Measurements from ENCODE around the gene NCOA7. TPM values are rescaled to one million over a fixed set of nuclear protein-coding genes. Genes with fewer than 3 reads are reported as not detected.

Gene NCOA7
- total RNA-seq, 4 donors from 2014 or later: 16.7 to 28.3 (median 21.2) TPM

GRCh38 chr6:125751334-125751916, 39.3 kb upstream of the NCOA7 start:
- H3K4me3 ChIP-seq: no peak overlapping the region
- intact Hi-C loops (cut with DNase I; ENCODE audit: low total_unique reads) (no loop called here), in situ Hi-C loops (cut with MboI; ENCODE audit: low pct_ligation_motif_present in 1 of 4, low pct_unique_long_range_greater_than_20kb in 1 of 4, low sequenced_read_pairs in 3 of 4) (loop anchor here in 3 of 4 donors (25.0 kb wide), 2 partner anchors 564 to 589 kb away; partner anchors contain the start of gene TPD52L1 (in 2 of the 3))
- DNase-seq: no peak
- H3K27me3 ChIP-seq: peaks cover 90% of the 10 kb centered on the region
- no peak overlapping the region for H3K27ac ChIP-seq
- peaks cover 13 to 44% (median 27%) of the 10 kb centered on the region in 4 donors for H3K4me1 ChIP-seq
- H3K36me3 ChIP-seq: no peaks in the 10 kb centered on the region
- no peaks in the 10 kb centered on the region for H3K9me3 ChIP-seq
- WGBS, 2 donors (ENCODE audit: low coverage in 1 of 2): 37 to 44% methylated on average over 6 of the region's 6 CpGs
- no peak for TF ChIP-seq POLR2A (IDR thresholded peaks at IDR 0.05)
- no peak for TF ChIP-seq EP300 (IDR thresholded peaks at IDR 0.05; ENCODE audit: low read depth)
- no peak for TF ChIP-seq POLR2AphosphoS5 (IDR thresholded peaks at IDR 0.05)
- TF ChIP-seq CTCF (IDR thresholded peaks at IDR 0.05): no peak

GRCh38 chr6:125752773-125753172, 38.0 kb upstream of the NCOA7 start:
- H3K27ac ChIP-seq: no peak overlapping the region
- H3K4me1 ChIP-seq: peaks cover 10 to 31% (median 19%) of the 10 kb centered on the region in 4 donors
- in situ Hi-C loops (cut with MboI; ENCODE audit: low pct_ligation_motif_present in 1 of 4, low pct_unique_long_range_greater_than_20kb in 1 of 4, low sequenced_read_pairs in 3 of 4) (loop anchor here in 3 of 4 donors (25.0 kb wide), 2 partner anchors 565 to 590 kb away; partner anchors contain the start of gene TPD52L1 (in 2 of the 3)), intact Hi-C loops (cut with DNase I; ENCODE audit: low total_unique reads) (no loop called here)
- no peaks in the 10 kb centered on the region for H3K9me3 ChIP-seq
- H3K4me3 ChIP-seq: no peak overlapping the region
- DNase-seq: no peak
- WGBS, 2 donors (ENCODE audit: low coverage in 1 of 2): 73 to 88% methylated on average over 2 of the region's 2 CpGs
- TF ChIP-seq POLR2A (IDR thresholded peaks at IDR 0.05) (no peak), POLR2AphosphoS5 (IDR thresholded peaks at IDR 0.05) (no peak), EP300 (IDR thresholded peaks at IDR 0.05; ENCODE audit: low read depth) (no peak), CTCF (IDR thresholded peaks at IDR 0.05) (no peak)
- peaks cover 87% of the 10 kb centered on the region for H3K27me3 ChIP-seq
- H3K36me3 ChIP-seq: no peaks in the 10 kb centered on the region

- Histone ChIP-seq H3K4me3 (no peak overlapping the region), H3K27ac (no peak overlapping the region), H3K9me3 (no peaks in the 10 kb centered on the region), H3K27me3 (peaks cover 86% of the 10 kb centered on the region), H3K4me1 (peaks cover 6 to 25% (median 14%) of the 10 kb centered on the region in 4 donors), H3K36me3 (no peaks in the 10 kb centered on the region)
- intact Hi-C loops (cut with DNase I; ENCODE audit: low total_unique reads) (no loop called here), in situ Hi-C loops (cut with MboI; ENCODE audit: low pct_ligation_motif_present in 1 of 4, low pct_unique_long_range_greater_than_20kb in 1 of 4, low sequenced_read_pairs in 3 of 4) (loop anchor here in 3 of 4 donors (25.0 kb wide), 2 partner anchors 566 to 591 kb away; partner anchors contain the start of gene TPD52L1 (in 2 of the 3))
- 33 to 38% methylated on average over 5 of the region's 5 CpGs for whole genome bisulfite sequencing, 2 donors (ENCODE audit: low coverage in 1 of 2)
- DNase-seq: no peak
- no peak for TF ChIP-seq EP300 (IDR thresholded peaks at IDR 0.05; ENCODE audit: low read depth)
- TF ChIP-seq CTCF (IDR thresholded peaks at IDR 0.05): peak in 4 of 5 experiments; percentile 18 to 38 (median 32)
Measured at GRCh38 chr6:125753218-125753936, 37.4 kb upstream of the NCOA7 start.

- intact Hi-C loops (cut with DNase I; ENCODE audit: low total_unique reads): no loop called here
- Histone ChIP-seq H3K4me3 (no peak overlapping the region), H3K9me3 (no peaks in the 10 kb centered on the region), H3K4me1 (peaks cover 6 to 19% (median 9%) of the 10 kb centered on the region in 4 donors), H3K36me3 (no peaks in the 10 kb centered on the region), H3K27ac (no peak overlapping the region), H3K27me3 (peaks cover 86% of the 10 kb centered on the region)
- in situ Hi-C loops (cut with MboI; ENCODE audit: low pct_ligation_motif_present in 1 of 4, low pct_unique_long_range_greater_than_20kb in 1 of 4, low sequenced_read_pairs in 3 of 4): loop anchor here in 3 of 4 donors (25.0 kb wide), 2 partner anchors 567 to 592 kb away; partner anchors contain the start of gene TPD52L1 (in 2 of the 3)
- TF ChIP-seq POLR2A (IDR thresholded peaks at IDR 0.05): no peak
- peak in 1 of 5 experiments; percentile 2 for TF ChIP-seq CTCF (IDR thresholded peaks at IDR 0.05)
- no peak for DNase-seq
Measured at GRCh38 chr6:125753937-125754259, 36.9 kb upstream of the NCOA7 start.
